ENCODE measurements around the gene NFU1. TPM values are rescaled to one million over a fixed set of nuclear protein-coding genes. Genes with fewer than 3 reads are reported as not detected.
A peak's percentile ranks its signal among the peaks of the same experiment; 100 is the strongest.
"Not testable (repeated sequence)": the region's sequence is repeated elsewhere in the genome, so short reads cannot be mapped to it uniquely, and the experiment has no call there.

Gene NFU1
- total RNA-seq, 6 experiments from 2014 or later, result 12.7 to 26.1 (median 23.5) TPM

- 79% methylated on average over 4 of the region's 6 CpGs for WGBS (ENCODE audit: insufficient coverage, low coverage, low lambda C conversion rate, missing lambda C conversion rate)
- ATAC-seq (no peak), DNase-seq (no peak)
- Histone ChIP-seq H3K9me3 (no peaks in the 10 kb centered on the region), H3K4me3 (no peak overlapping the region), H3K36me3 (no peaks in the 10 kb centered on the region), H3K27ac (no peak overlapping the region), H3K4me1 (no peaks in the 10 kb centered on the region), H3K27me3 (no peaks in the 10 kb centered on the region)
- intact Hi-C loops (cut with DNase I), result no loop called here
- TF ChIP-seq, protein P1, sequence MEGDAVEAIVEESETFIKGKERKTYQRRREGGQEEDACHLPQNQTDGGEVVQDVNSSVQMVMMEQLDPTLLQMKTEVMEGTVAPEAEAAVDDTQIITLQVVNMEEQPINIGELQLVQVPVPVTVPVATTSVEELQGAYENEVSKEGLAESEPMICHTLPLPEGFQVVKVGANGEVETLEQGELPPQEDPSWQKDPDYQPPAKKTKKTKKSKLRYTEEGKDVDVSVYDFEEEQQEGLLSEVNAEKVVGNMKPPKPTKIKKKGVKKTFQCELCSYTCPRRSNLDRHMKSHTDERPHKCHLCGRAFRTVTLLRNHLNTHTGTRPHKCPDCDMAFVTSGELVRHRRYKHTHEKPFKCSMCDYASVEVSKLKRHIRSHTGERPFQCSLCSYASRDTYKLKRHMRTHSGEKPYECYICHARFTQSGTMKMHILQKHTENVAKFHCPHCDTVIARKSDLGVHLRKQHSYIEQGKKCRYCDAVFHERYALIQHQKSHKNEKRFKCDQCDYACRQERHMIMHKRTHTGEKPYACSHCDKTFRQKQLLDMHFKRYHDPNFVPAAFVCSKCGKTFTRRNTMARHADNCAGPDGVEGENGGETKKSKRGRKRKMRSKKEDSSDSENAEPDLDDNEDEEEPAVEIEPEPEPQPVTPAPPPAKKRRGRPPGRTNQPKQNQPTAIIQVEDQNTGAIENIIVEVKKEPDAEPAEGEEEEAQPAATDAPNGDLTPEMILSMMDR (IDR thresholded peaks at IDR 0.05), result no peak
- TF ChIP-seq POLR2A (IDR thresholded peaks at IDR 0.05), result no peak
Observed at GRCh38 chr2:69450735-69451416, 13.6 kb upstream of the NFU1 start.

GRCh38 chr2:69449906-69450305, 12.7 kb upstream of the NFU1 start:
- no peak for TF ChIP-seq POLR2A (IDR thresholded peaks at IDR 0.05)
- TF ChIP-seq, protein P1 (IDR thresholded peaks at IDR 0.05), result no peak
- Histone ChIP-seq H3K4me3 (no peak overlapping the region), H3K27me3 (no peaks in the 10 kb centered on the region), H3K27ac (no peak overlapping the region), H3K4me1 (no peaks in the 10 kb centered on the region), H3K9me3 (no peaks in the 10 kb centered on the region), H3K36me3 (no peaks in the 10 kb centered on the region)
- intact Hi-C loops (cut with DNase I), result no loop called here
- DNase-seq, result no peak
- 79% methylated on average over 5 of the region's 5 CpGs for WGBS (ENCODE audit: insufficient coverage, low coverage, low lambda C conversion rate, missing lambda C conversion rate)
- ATAC-seq, result no peak

DNA sequence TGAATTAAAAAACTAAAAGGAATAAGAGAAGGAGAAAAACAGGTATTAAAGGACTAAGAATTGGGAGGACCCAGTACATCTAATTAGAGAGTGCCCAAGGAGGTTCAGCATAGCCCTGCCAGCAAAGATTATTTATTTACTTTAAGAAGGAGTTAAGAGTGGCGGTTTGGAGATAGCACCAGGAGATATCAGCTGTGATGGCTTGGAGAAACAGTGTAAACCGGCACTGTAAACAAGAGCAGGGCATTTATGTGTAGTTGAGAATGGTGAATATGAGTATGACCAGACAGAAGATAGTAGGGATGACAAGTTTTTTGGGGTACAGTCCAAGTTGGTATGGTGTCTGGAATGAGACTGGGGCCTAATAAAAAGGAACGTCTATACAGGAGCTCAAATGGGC, 6.4 kb upstream of the NFU1 start:
- DNase-seq; H3K36me3 ChIP-seq; H3K4me1 ChIP-seq; H3K27me3 ChIP-seq; ATAC-seq; H3K9me3 ChIP-seq; H3K27ac ChIP-seq; H3K4me3 ChIP-seq; intact Hi-C loops (cut with DNase I): not testable (repeated sequence)
- 74% methylated on average over 3 of the region's 3 CpGs for WGBS (ENCODE audit: insufficient coverage, low coverage, low lambda C conversion rate, missing lambda C conversion rate)

DNA sequence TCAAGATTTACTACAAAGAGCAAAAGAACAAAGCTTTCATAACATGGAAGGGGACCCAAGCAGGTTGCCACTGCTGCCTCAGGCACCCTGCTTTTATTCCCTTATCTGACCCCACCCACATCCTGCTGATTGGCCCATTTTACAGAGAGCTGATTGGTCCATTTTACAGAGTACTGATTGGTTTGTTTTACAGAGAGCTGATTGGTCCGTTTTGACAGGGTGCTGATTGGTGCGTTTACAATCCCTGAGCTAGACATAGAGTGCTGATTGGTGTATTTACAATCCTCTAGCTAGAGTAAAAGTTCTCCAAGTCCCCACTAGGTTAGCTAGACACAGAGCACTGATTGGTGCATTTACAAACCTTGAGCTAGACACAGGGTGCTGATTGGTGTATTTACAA, 2.3 kb upstream of the NFU1 start:
- H3K4me3 ChIP-seq; ATAC-seq; intact Hi-C loops (cut with DNase I); H3K27ac ChIP-seq; H3K9me3 ChIP-seq; H3K36me3 ChIP-seq; H3K27me3 ChIP-seq; DNase-seq: not testable (repeated sequence)
- H3K4me1 ChIP-seq, result peaks cover 0 to 12% (median 2%) of the 10 kb centered on the region in 4 donors
- 95% methylated on average over 2 of the region's 2 CpGs for WGBS (ENCODE audit: insufficient coverage, low coverage, low lambda C conversion rate, missing lambda C conversion rate)

DNA sequence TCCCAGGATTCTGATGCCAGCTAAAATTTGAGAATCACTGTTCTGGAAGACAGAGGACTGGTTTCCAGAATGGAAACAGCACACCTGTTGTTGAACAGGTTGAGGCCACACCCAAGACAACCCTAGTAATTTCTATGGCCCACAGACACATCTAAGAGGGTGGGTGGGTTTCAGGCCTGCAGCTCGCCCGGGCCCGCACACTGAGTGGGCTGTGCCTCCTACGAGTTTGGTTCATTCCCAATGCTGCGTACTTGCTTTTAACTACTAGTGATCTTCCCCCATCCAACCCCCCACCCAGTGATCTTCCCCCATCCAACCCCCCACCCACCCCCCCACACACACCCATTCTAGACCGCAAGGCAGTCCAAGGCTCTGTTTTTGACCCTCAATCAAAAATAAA, 1.3 kb upstream of the NFU1 start:
- intact Hi-C loops (cut with DNase I), result no loop called here
- WGBS (ENCODE audit: insufficient coverage, low coverage, low lambda C conversion rate, missing lambda C conversion rate), result 100% methylated on average over 1 of the region's 6 CpGs
- ATAC-seq (no peak), DNase-seq (no peak)
- Histone ChIP-seq H3K4me1 (peaks cover 0 to 12% (median 2%) of the 10 kb centered on the region in 4 donors), H3K27me3 (no peaks in the 10 kb centered on the region), H3K36me3 (no peaks in the 10 kb centered on the region), H3K9me3 (no peaks in the 10 kb centered on the region), H3K27ac (peak overlapping the region in 1 of 3 donors; percentile 95), H3K4me3 (no peak overlapping the region)
- TF ChIP-seq, protein P1 (IDR thresholded peaks at IDR 0.05), result no peak
- TF ChIP-seq POLR2A (IDR thresholded peaks at IDR 0.05), result no peak

All from right lobe of liver (tissue), 6 donors.